ENCODE data around the gene SNX21. TPM values are rescaled to one million over a fixed set of nuclear protein-coding genes. Genes with fewer than 3 reads are reported as not detected.
"Not testable (repeated sequence)": the region's sequence is repeated elsewhere in the genome, so short reads cannot be mapped to it uniquely, and the experiment has no call there.

The SNX21 gene
- total RNA-seq: 1 to 10 TPM in 1 of 2 experiments, under 1 TPM in 1; 0.91 to 1.6 TPM

GRCh38 chr20:45833030-45833882, at the start of gene SNX21:
SNX21 (plus strand) TSS chr20:45833799; CDS start chr20:45833920, 121 bp downstream.
- Mint-ChIP-seq H3K27me3 (peaks cover 13% of the 10 kb centered on the region), H3K4me1 (peaks cover 19% of the 10 kb centered on the region), H3K27ac (no peak within 1 kb of the TSS), H3K9me3 (no peaks in the 10 kb centered on the region), H3K36me3 (ENCODE audit: low read depth) (no peaks in the 10 kb centered on the region), H3K4me3 (peak within 1 kb of the TSS; percentile 57)
- peak; percentile 32 for DNase-seq
- CTCF ChIA-PET: interaction anchor here (0.5 to 1.8 kb wide), 6 partner anchors 9 to 137 kb away, joined by 3 to 5 read pairs (median 4); partner anchors contain the start of gene PCIF1
- POLR2A ChIA-PET: interaction anchor here (0.7 to 4.2 kb wide), 7 partner anchors 8 to 101 kb away, joined by 3 to 21 read pairs (median 6); partner anchors contain the start of gene PCIF1

GRCh38 chr20:45788351-45788750, 45.2 kb upstream of the SNX21 start:
- POLR2A ChIA-PET: no interaction called here
- no peak overlapping the region for H3K4me3 Mint-ChIP-seq
- H3K27ac Mint-ChIP-seq: no peak overlapping the region
- peaks cover 5% of the 10 kb centered on the region for H3K36me3 Mint-ChIP-seq (ENCODE audit: low read depth)
- no peaks in the 10 kb centered on the region for H3K27me3 Mint-ChIP-seq
- peaks cover 12% of the 10 kb centered on the region for H3K4me1 Mint-ChIP-seq
- no peak for DNase-seq
- H3K9me3 Mint-ChIP-seq: no peaks in the 10 kb centered on the region
- CTCF ChIA-PET: interaction anchor here (1.0 kb wide), 1 partner anchor 199 kb away, joined by 4 read pairs; no protein-coding TSS in a partner anchor

GRCh38 chr20:45792317-45793118, 41.1 kb upstream of the SNX21 start:
- Mint-ChIP-seq H3K36me3 (ENCODE audit: low read depth) (peaks cover 27% of the 10 kb centered on the region), H3K27ac (peak overlapping the region; percentile 82), H3K4me3 (peak overlapping the region; percentile 82), H3K27me3 (no peaks in the 10 kb centered on the region), H3K4me1 (peaks cover 26% of the 10 kb centered on the region), H3K9me3 (no peaks in the 10 kb centered on the region)
- DNase-seq: no peak
- CTCF ChIA-PET: interaction anchor here (0.9 to 1.4 kb wide), 3 partner anchors 12 to 22 kb away, joined by 3 to 5 read pairs (median 3); no protein-coding TSS in a partner anchor
- POLR2A ChIA-PET: interaction anchor here (0.9 to 1.4 kb wide), 15 partner anchors 10 to 430 kb away, joined by 3 to 9 read pairs (median 4); partner anchors contain the start of genes ACOT8, CTSA, NEURL2 and PIGT

- Mint-ChIP-seq H3K9me3 (no peaks in the 10 kb centered on the region), H3K4me3 (no peak overlapping the region), H3K27me3 (no peaks in the 10 kb centered on the region), H3K4me1 (peaks cover 33% of the 10 kb centered on the region), H3K27ac (no peak overlapping the region), H3K36me3 (ENCODE audit: low read depth) (peaks cover 32% of the 10 kb centered on the region)
- ChIA-PET CTCF (interaction anchor here (1.6 to 1.8 kb wide), 4 partner anchors 8 to 191 kb away, joined by 4 to 14 read pairs (median 4); partner anchors contain the start of gene UBE2C), POLR2A (interaction anchor here (0.9 kb wide), 1 partner anchor 68 kb away, joined by 3 read pairs; no protein-coding TSS in a partner anchor)
- no peak for DNase-seq
These were observed 37.1 kb upstream of the SNX21 start for GRCh38 chr20:45796337-45797065.

- DNase-seq, H3K27ac Mint-ChIP-seq, H3K4me3 Mint-ChIP-seq, H3K9me3 Mint-ChIP-seq, POLR2A ChIA-PET, H3K27me3 Mint-ChIP-seq: not testable (repeated sequence)
- CTCF ChIA-PET: interaction anchor here (3.0 kb wide), 1 partner anchor 140 kb away, joined by 14 read pairs; no protein-coding TSS in a partner anchor
- Mint-ChIP-seq H3K36me3 (ENCODE audit: low read depth) (peaks cover 39% of the 10 kb centered on the region), H3K4me1 (peaks cover 30% of the 10 kb centered on the region)
These were observed 36.1 kb upstream of the SNX21 start for GRCh38 chr20:45797510-45797909.

- not testable (repeated sequence) for H3K27ac Mint-ChIP-seq, H3K4me3 Mint-ChIP-seq, DNase-seq, H3K9me3 Mint-ChIP-seq, H3K27me3 Mint-ChIP-seq
- Mint-ChIP-seq H3K4me1 (peaks cover 25% of the 10 kb centered on the region), H3K36me3 (ENCODE audit: low read depth) (peaks cover 39% of the 10 kb centered on the region)
- POLR2A ChIA-PET: interaction anchor here (1.7 kb wide), 1 partner anchor 172 kb away, joined by 8 read pairs; no protein-coding TSS in a partner anchor
- CTCF ChIA-PET: interaction anchor here (0.9 to 4.0 kb wide), 9 partner anchors 11 to 172 kb away, joined by 3 to 38 read pairs (median 8); partner anchors contain the start of gene ZSWIM1
These were observed 35.6 kb upstream of the SNX21 start for GRCh38 chr20:45797955-45798354.

GRCh38 chr20:45798935-45799642, 34.5 kb upstream of the SNX21 start:
- POLR2A ChIA-PET: interaction anchor here (0.7 to 1.8 kb wide), 5 partner anchors 14 to 173 kb away, joined by 3 to 10 read pairs (median 6); partner anchors contain the start of genes PCIF1, UBE2C and ZNF335
- no peaks in the 10 kb centered on the region for H3K27me3 Mint-ChIP-seq
- CTCF ChIA-PET: interaction anchor here (0.6 to 4.0 kb wide), 35 partner anchors 8 to 1446 kb away, joined by 3 to 38 read pairs (median 4); partner anchors contain the start of genes CTSA, NEURL2, UBE2C and ZNF335
- peak; percentile 74 for DNase-seq
- H3K9me3 Mint-ChIP-seq: no peaks in the 10 kb centered on the region
- peaks cover 48% of the 10 kb centered on the region for H3K36me3 Mint-ChIP-seq (ENCODE audit: low read depth)
- peak overlapping the region; percentile 33 for H3K27ac Mint-ChIP-seq
- peaks cover 22% of the 10 kb centered on the region for H3K4me1 Mint-ChIP-seq
- H3K4me3 Mint-ChIP-seq: no peak overlapping the region

GRCh38 chr20:45801851-45802250, 31.7 kb upstream of the SNX21 start:
- Mint-ChIP-seq H3K36me3 (ENCODE audit: low read depth) (peaks cover 46% of the 10 kb centered on the region), H3K27me3 (no peaks in the 10 kb centered on the region), H3K27ac (no peak overlapping the region), H3K4me1 (peaks cover 10% of the 10 kb centered on the region), H3K9me3 (no peaks in the 10 kb centered on the region), H3K4me3 (no peak overlapping the region)
- POLR2A ChIA-PET: no interaction called here
- no peak for DNase-seq
- CTCF ChIA-PET: interaction anchor here (4.0 kb wide), 1 partner anchor 159 kb away, joined by 28 read pairs; no protein-coding TSS in a partner anchor

GRCh38 chr20:45810191-45810970, 23.2 kb upstream of the SNX21 start:
- no peaks in the 10 kb centered on the region for H3K27me3 Mint-ChIP-seq
- no peak overlapping the region for H3K4me3 Mint-ChIP-seq
- H3K27ac Mint-ChIP-seq: no peak overlapping the region
- POLR2A ChIA-PET: no interaction called here
- H3K36me3 Mint-ChIP-seq (ENCODE audit: low read depth): peaks cover 65% of the 10 kb centered on the region
- H3K4me1 Mint-ChIP-seq: peaks cover 26% of the 10 kb centered on the region
- no peak for DNase-seq
- CTCF ChIA-PET: interaction anchor here (3.4 kb wide), 1 partner anchor 11 kb away, joined by 19 read pairs; no protein-coding TSS in a partner anchor
- H3K9me3 Mint-ChIP-seq: no peaks in the 10 kb centered on the region

- CTCF ChIA-PET: interaction anchor here (0.8 to 2.3 kb wide), 5 partner anchors 10 to 157 kb away, joined by 3 to 15 read pairs (median 11); no protein-coding TSS in a partner anchor
- DNase-seq: peak; percentile 97
- H3K36me3 Mint-ChIP-seq (ENCODE audit: low read depth): peaks cover 77% of the 10 kb centered on the region
- H3K27ac Mint-ChIP-seq: peak within 1 kb of the TSS; percentile 83
- peak within 1 kb of the TSS; percentile 99 for H3K4me3 Mint-ChIP-seq
- no peaks in the 10 kb centered on the region for H3K9me3 Mint-ChIP-seq
- no peaks in the 10 kb centered on the region for H3K27me3 Mint-ChIP-seq
- POLR2A ChIA-PET: interaction anchor here (0.6 to 4.1 kb wide), 24 partner anchors 9 to 276 kb away, joined by 3 to 30 read pairs (median 4); partner anchors contain the start of genes ACOT8, DNTTIP1, PCIF1 and WFDC3
- peaks cover 36% of the 10 kb centered on the region for H3K4me1 Mint-ChIP-seq
These were observed 21.2 kb upstream of the SNX21 start, which contains the start of gene UBE2C for GRCh38 chr20:45812157-45813005. UBE2C (plus strand) TSS chr20:45812644; CDS start chr20:45812696, 52 bp downstream.
